K562 (cell line): Measurements from ENCODE around the gene ANKS1A. TPM values are rescaled to one million over a fixed set of nuclear protein-coding genes. Genes with fewer than 3 reads are reported as not detected.

Source experiments
- ATAC-seq: fragments of 200-7000 bp; cut with Tn5 transposase; 3 replicates; pipeline ENCODE4 v1.9.1; 2020; ENCODE audit warnings: moderate library complexity
- BruUV-seq: library from RNA; stranded (reverse); fragments of 400-500 nt; replicated peaks from 2 replicates; lab custom pipeline; 2021; lab: Mats Ljungman, UMichigan
- CTCF ChIA-PET: fragments of 300-600 bp; formaldehyde crosslinking; extraction: SDS; loops from one replicate; lab custom pipeline; 2021; ENCODE audit warnings: low intra/inter-chr PET ratio; lab: Yijun Ruan, JAX
- POLR2A ChIA-PET: fragments of 300-600, 350-650 bp; sonication (Branson Sonifier 250); formaldehyde crosslinking; extraction: SDS; loops from one replicate; lab custom pipeline; 2021; ENCODE audit warnings: antibody characterized with exemption, inconsistent platforms; lab: Yijun Ruan, JAX
- DNase-seq, 4 experiments: peaks; one replicate each; pipeline versions ENCODE4 v3.0.0 to v3.0.0-alpha.2; 2011 to 2018; ENCODE audit warnings: low spot score in 3 of 4, mixed read lengths in 3 of 4; ENCODE audit errors: extremely low read depth in 1 of 4
- FAIRE-seq: peaks from 2 replicates; lab custom pipeline; 2011; peaks lifted over from hg19 to GRCh38; lab: Jason Lieb, UNC
- H2AFZ ChIP-seq: 2 replicates; pipeline ENCODE4 v1.6.0; 2011; ENCODE audit warnings: low read depth, low read length, control low read depth, inconsistent platforms
- H3K27ac ChIP-seq: fragments of 200-600 bp; 3 replicates; pipeline ENCODE4 v1.8.0; 2011; ENCODE audit warnings: low read depth, mild to moderate bottlenecking, control low read depth, inconsistent platforms, low read length, moderate library complexity, mixed read lengths; ENCODE audit errors: extremely low read depth
- H3K27me3 ChIP-seq, 2 experiments: fragments of 300-600 bp in 1 of 2; 2 replicates in 1 of 2; 3 replicates in 1 of 2; pipeline versions ENCODE4 v1.6.0 to v1.8.0; 2011; ENCODE audit warnings: inconsistent platforms in 2 of 2, low read length in 2 of 2, mild to moderate bottlenecking in 1 of 2, mixed read lengths in 1 of 2, moderate library complexity in 1 of 2; ENCODE audit not compliant: control insufficient read depth in 2 of 2, insufficient read depth in 2 of 2
- H3K36me3 ChIP-seq: fragments of 300-600 bp; 3 replicates; pipeline ENCODE4 v1.8.0; 2011; ENCODE audit warnings: mild to moderate bottlenecking, low read length, inconsistent platforms; ENCODE audit not compliant: control insufficient read depth, insufficient read depth
- H3K4me1 ChIP-seq, 2 experiments: fragments of 200-600 bp in 1 of 2; replicated peaks in 1 of 2; 2 replicates in 1 of 2; 3 replicates in 1 of 2; pipeline versions ENCODE4 v1.5.1 to v1.8.0; 2011; ENCODE audit warnings: inconsistent platforms in 2 of 2, low read length in 2 of 2, mild to moderate bottlenecking in 1 of 2, mixed read lengths in 1 of 2, moderate library complexity in 1 of 2; ENCODE audit not compliant: control insufficient read depth in 2 of 2, insufficient read depth in 2 of 2
- H3K4me2 ChIP-seq: 2 replicates; pipeline ENCODE4 v1.6.1; 2011; ENCODE audit warnings: low read length, control low read depth, inconsistent platforms, mixed read lengths; ENCODE audit not compliant: insufficient read depth
- H3K4me3 ChIP-seq: fragments of 200-600 bp; sonication (generic), shearing (Covaris generic); 2 replicates; pipeline ENCODE4 v1.5.1; 2016; ENCODE audit warnings: control low read depth, inconsistent platforms
- H3K79me2 ChIP-seq: fragments of 200-600 bp; 3 replicates; pipeline ENCODE4 v1.8.0; 2011; ENCODE audit warnings: low read length, inconsistent platforms; ENCODE audit not compliant: control insufficient read depth, insufficient read depth
- H3K9ac ChIP-seq, 2 experiments: 2 replicates each; pipeline versions ENCODE4 v1.6.0 to v1.6.1; 2011; ENCODE audit warnings: low read depth in 2 of 2, low read length in 2 of 2, control low read depth in 1 of 2, inconsistent platforms in 1 of 2, mild to moderate bottlenecking in 1 of 2, mixed read lengths in 1 of 2; ENCODE audit not compliant: insufficient read depth in 1 of 2
- H3K9me1 ChIP-seq: one replicate; pipeline ENCODE4 v1.6.0; 2011; ENCODE audit warnings: inconsistent platforms, mild to moderate bottlenecking, low read length, moderate library complexity; ENCODE audit not compliant: control insufficient read depth, insufficient read depth
- H3K9me3 ChIP-seq: replicated peaks from 2 replicates; pipeline ENCODE4 v1.5.1; 2011; ENCODE audit warnings: low read depth, low read length, inconsistent platforms; ENCODE audit not compliant: control insufficient read depth, insufficient read depth
- H4K20me1 ChIP-seq: replicated peaks from 2 replicates; pipeline ENCODE4 v1.6.1; 2011; ENCODE audit warnings: low read length, inconsistent platforms, mixed read lengths; ENCODE audit not compliant: control insufficient read depth, insufficient read depth
- ATF1 ChIP-seq, 2 experiments: fragments of 450-650 bp in 1 of 2; IDR thresholded peaks; 2 replicates each; pipeline ENCODE4 v1.6.1; 2016; ENCODE audit warnings: missing compliant biosample characterization in 1 of 2, missing genetic modification characterization in 1 of 2
- CAMTA2 ChIP-seq: fragments of 250-450 bp; sonication (Bioruptor Pico); conservative IDR thresholded peaks from 2 replicates; pipeline ENCODE4 v1.5.1; 2022
- MXI1 ChIP-seq: IDR thresholded peaks from 2 replicates; pipeline ENCODE4 v1.6.1; 2011; ENCODE audit warnings: low read depth, mild to moderate bottlenecking, improper control_type of control experiment, low read length
- TCFL5 ChIP-seq: fragments of 250-450 bp; sonication (Bioruptor Pico); conservative IDR thresholded peaks from 2 replicates; pipeline ENCODE4 v1.6.1; 2021; ENCODE audit warnings: mild to moderate bottlenecking, moderate library complexity, matching md5 sums
- ZC3H11A ChIP-seq: IDR thresholded peaks from 2 replicates; pipeline ENCODE4 v1.6.1; 2012; ENCODE audit warnings: low read depth, low read length, improper control_type of control experiment
- ZNF311 ChIP-seq: fragments of 250-450 bp; sonication (Bioruptor Pico); IDR thresholded peaks from 2 replicates; pipeline ENCODE4 v1.4.0; 2020; ENCODE audit warnings: mild to moderate bottlenecking, moderate library complexity
- WGBS: fragments of 100-300 bp; shearing (Covaris generic); methylation state at CpG from one replicate; pipeline ENCODE4 v1.1.6; 2016; ENCODE audit warnings: low coverage, mixed read lengths; ENCODE audit not compliant: insufficient coverage; ENCODE audit errors: missing lambda C conversion rate; 5-methylcytosine and 5-hydroxymethylcytosine counted together
- in situ Hi-C: fragments of 300-500 bp; cut with MboI; formaldehyde crosslinking; loops from 4 replicates; pipeline ENCODE4 v1.15.0; 2018; ENCODE audit warnings: inconsistent platforms, mixed read lengths
- intact Hi-C: fragments of 100-400 bp; cut with micrococcal nuclease; formaldehyde crosslinking; loops from 2 replicates; pipeline ENCODE4 v1.14.2; 2022
- polyA plus RNA-seq, 8 experiments: library from polyadenylated mRNA; depleted of rRNA in 4 of 8; stranded (reverse) in 5 of 8; unstranded in 3 of 8; fragments of >200 nt; fragmentation: Nextera tagmentation in 2 of 8; fragmentation: Illumina TruSeq in 1 of 8; extraction: Ambion mirVana in 2 of 8; extraction: Trizol in 1 of 8; gene quantifications; 2 replicates each; pipeline versions ENCODE4 v1.2.1 to v1.2.3, GENCODE V29; 2011 to 2014; ENCODE audit warnings: inconsistent platforms in 1 of 8, missing spikeins in 1 of 8
- total RNA-seq, 7 experiments: library from RNA; depleted of rRNA in 6 of 7; stranded (reverse); fragments of >200 nt in 6 of 7; fragmentation: Illumina TruSeq in 2 of 7; extraction: Trizol in 2 of 7; gene quantifications; 2 replicates each; pipeline versions ENCODE4 v1.2.1 to v1.2.3, GENCODE V29; 2011 to 2021; ENCODE audit warnings: low replicate concordance in 1 of 7

Gene ANKS1A
- total and polyA plus RNA-seq, 9 of the 15 experiments (the other 6 are each of a cell fraction or from before 2014, with no cell fraction given): 1.1 to 13.8 (median 5.3) TPM

- Histone ChIP-seq H4K20me1 (no peaks in the 10 kb centered on the region), H3K27me3 (no peaks in the 10 kb centered on the region), H3K79me2 (no peaks in the 10 kb centered on the region), H3K9me1 (no peaks in the 10 kb centered on the region), H2AFZ (no peak overlapping the region), H3K4me3 (no peak overlapping the region), H3K9ac (no peak overlapping the region), H3K27ac (no peak overlapping the region), H3K4me1 (peaks cover 0 to 9% of the 10 kb centered on the region in 2 experiments; a peak in 1 of 5 replicates), H3K4me2 (no peak overlapping the region), H3K36me3 (peaks cover 13% of the 10 kb centered on the region; the same call in 1 of the 3 replicates), H3K9me3 (no peaks in the 10 kb centered on the region)
- POLR2A ChIA-PET: no interaction called here
- in situ Hi-C loops (no loop called here), intact Hi-C loops (no loop called here)
- WGBS: 73% methylated on average over 14 of the region's 14 CpGs
- no TSS peak for BruUV-seq
- DNase-seq: no peak
- no peak for TF ChIP-seq ATF1 (CRISPR knock-in tag; IDR thresholded peaks at IDR 0.05)
- no peak for TF ChIP-seq ATF1 (tag; IDR thresholded peaks at IDR 0.05)
- no peak for TF ChIP-seq ZNF311
- no peak for TF ChIP-seq MXI1
- TF ChIP-seq ZC3H11A: no peak
- TF ChIP-seq CAMTA2 (CRISPR knock-in tag): no peak
- TF ChIP-seq TCFL5 (CRISPR knock-in tag): no peak
- CTCF ChIA-PET: no interaction called here
- no peak for FAIRE-seq
- ATAC-seq: no peak
These were observed 195.0 kb downstream of the ANKS1A start for GRCh38 chr6:35084041-35084491.
